HG02938 (cell line): Measurements from ENCODE around the gene YWHAE.
"Not testable (repeated sequence)": the region's sequence is repeated elsewhere in the genome, so short reads cannot be mapped to it uniquely, and the experiment has no call there.

Source experiments
- ATAC-seq: cut with Tn5 transposase; IDR thresholded peaks from one replicate; pipeline ENCODE4 v1.9.1; 2021; ENCODE audit warnings: mild to moderate bottlenecking, moderate library complexity; ENCODE audit not compliant: unreplicated experiment

The YWHAE gene

DNA sequence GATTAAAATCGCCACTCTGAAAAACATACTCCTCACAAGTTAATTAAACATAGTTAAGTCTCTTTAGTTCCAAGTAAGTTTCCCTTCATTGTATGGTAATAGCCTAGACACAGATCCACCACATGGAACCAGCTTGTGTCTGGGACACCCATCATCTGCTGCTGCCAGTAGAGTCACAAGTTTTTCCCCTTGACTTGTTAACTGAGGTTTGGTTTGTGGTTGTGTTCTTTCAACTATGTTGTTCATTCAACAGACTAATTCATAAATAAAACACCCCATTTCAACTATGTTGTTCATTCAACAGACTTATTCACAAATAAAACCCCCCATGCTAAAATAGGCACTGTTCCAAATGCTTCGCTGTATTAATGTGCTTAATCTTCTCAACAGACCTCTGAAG, 24.4 kb downstream of the YWHAE start:
- ATAC-seq, result no peak

DNA sequence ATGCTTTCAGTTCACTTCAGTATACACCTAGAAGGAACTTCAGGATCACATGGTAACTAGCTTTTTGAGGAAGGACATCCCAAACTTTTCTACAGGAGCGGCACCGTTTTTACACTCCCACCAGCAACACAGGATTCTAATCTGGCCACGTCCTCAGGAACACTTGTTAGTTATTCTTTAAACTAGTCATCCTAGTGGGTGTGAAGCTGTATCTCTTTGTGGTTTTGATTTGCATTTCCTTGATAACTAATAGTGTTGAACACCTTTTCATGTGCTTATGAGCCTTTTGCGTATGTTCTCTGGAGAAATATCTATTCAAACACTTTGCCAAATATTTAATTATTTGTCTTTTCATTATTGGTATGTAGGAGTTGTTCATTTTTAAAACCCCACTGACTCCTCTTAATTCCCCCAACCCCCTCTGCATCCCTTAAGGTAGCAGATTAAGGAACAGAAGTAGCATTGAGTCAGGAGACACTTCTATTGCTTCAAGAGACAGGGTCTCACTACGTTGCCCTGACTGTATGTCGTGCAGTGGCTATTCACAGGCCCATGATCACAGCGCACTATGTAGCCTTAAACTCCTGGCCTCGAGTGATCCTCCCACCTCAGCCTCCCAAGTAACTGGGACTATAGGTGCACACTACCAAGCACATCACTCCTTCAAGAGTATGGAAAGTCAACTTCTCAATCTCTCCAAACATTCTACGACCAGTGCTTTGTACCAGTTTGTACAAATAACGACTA, 25.4 kb downstream of the YWHAE start:
- ATAC-seq, result no peak

DNA sequence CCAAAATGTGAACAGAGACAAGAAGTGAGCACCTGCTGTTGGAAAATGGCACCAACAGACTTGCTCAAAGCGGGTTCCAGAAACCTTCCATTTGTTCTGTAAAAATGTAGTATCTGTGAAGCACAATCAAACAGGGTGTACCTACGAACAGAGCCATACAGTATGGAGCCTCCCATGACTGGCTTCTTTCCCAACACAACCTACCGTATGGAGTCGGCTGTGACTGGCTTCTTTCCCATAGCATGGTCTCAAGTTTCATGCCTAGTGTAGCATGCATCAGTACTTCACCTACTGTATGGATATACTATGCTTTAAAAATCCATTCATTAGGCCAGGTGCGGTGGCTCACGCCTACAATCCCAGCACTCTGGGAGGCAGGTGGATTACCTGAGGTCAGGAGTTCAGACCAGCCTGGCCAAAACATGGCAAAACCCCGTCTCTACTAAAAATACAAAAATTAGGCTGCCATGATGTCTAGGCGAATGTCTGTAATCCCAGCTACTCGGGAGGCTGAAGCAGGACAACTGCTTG, 26.2 kb downstream of the YWHAE start:
- ATAC-seq, result no peak

DNA sequence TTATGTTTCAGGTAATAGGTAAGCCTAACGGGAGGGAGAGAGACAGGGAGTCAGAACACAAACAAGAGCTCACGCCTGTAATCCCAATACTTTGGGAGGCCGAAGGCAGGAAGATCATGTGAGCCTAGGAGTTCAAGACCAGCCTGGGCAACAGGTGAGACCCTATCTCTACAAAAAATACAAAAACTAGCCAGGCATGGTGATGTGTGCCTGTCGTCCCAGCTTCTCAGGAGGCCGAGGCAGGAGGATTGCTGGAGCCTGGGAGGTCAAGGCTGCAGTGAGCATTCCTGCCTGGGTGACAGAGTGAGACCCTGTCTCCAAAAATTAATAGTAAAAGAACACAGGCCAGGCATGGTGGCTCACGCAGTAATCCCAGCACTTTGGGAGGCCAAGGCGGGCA, 27.4 kb downstream of the YWHAE start:
- ATAC-seq, result no peak

DNA sequence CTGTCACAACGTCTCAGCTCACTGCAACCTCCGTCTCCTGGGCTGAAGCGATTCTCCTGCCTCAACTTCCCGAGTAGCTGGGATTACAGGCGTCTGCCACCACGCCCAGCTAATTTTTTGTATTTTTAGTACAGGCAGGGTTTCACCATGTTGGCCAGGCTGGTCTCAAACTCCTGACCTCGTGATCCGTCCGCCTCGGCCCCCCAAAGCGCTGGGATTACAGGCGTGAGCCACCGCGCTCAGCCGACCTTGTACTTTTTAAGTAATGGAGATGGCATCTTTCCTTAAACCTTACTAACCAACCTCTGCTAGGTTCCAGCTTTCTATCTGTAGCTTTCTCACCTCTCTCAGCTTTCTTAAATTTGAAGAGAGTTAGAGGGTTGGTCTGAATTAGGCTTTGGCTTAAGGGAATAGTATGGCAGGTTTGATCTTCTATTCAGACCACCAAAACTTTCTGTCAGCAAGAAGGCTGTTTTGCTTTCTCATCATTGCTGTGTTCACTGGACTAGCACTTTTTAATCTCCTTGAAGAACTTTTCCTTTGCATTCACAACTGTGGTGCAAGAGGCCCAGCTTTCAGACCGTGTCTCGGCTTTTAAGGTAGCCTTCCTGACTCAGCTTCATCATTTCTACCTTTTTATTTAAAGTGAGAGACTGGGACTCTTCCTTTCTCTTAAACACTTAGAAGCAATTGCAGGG, 28.0 kb downstream of the YWHAE start:
- ATAC-seq, result no peak

DNA sequence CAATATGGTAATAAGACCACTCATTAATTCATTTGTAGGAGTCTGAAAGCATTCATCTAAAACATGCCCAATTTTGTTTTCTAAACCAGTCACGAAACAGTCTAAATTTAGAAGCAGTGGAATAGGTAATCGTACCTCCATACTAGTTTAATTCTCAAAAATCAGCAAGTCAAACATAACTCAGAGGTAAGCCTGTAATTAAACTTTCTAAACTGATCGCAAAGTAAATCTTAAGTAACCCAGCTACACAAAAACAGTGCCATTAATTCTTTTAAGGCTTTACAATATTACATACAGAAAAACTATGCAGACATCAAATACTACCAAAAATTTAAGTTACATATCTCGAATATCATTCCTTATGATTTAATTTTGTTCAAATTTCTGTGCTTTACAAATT, 31.4 kb downstream of the YWHAE start:
- no peak for ATAC-seq

DNA sequence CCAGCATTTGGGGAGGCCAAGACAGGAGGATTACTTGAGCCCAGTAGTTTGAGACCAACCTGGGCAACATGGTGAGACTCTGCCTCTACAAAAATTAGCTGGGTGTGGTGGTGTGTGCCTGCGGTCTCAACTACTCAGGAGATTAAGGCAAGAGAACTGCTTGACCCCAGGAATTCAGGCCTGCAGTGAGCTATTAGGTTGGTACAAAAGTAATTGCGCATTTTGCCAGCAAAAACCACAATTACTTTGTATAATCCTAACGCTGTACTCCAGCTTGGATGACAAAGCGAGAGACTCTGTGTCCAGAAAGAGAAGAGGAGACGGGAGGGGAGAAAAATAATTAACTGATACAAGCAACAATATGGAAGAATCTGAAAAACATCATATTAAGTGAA, 32.7 kb downstream of the YWHAE start:
- no peak for ATAC-seq

DNA sequence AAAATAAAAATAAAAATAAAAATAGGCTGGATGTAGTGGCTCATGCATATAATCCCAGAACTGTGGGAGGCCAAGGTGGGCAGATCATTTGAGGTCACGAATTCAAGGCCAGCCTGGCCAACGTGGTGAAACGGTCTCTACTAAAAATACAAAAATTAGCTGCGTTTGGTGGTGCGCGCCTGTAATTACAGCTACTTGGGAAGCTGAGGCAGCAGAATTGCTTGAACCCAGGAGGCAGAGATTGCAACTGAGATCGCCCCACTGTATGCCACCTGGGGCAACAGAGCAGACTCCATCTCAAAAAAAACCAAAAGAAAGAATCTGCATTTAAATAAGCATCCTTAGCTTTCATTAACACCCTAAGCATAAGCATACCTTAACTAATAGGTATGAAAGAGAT, 33.8 kb downstream of the YWHAE start:
- ATAC-seq, result no peak

DNA sequence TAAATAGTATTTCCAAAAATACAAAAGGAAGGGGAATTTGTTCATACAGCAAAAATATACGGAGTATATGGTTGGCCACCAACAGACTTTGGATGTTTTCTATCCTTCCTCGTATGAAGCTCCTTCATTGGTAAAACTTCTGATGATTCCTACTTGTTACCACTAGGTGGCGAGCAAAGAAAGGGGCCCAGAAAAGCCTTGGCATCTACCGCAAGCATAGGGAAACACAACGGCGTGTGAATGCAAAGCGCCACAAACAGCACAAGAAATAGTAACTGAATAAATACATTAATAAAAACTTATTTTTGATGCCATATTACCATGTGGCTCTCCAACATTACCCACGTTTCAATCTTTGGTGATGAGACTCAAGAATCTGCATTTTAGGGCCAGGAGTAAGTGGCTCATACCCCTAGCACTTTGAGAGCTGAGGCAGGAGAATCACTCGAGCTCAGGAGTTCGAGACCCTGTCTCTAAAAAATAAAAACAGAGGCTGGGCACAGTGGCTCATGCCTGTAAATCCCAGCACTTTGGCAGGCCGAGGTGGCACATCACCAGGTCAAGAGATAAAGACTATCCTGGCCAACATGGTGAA, 34.5 kb downstream of the YWHAE start:
- ATAC-seq, result no peak

DNA sequence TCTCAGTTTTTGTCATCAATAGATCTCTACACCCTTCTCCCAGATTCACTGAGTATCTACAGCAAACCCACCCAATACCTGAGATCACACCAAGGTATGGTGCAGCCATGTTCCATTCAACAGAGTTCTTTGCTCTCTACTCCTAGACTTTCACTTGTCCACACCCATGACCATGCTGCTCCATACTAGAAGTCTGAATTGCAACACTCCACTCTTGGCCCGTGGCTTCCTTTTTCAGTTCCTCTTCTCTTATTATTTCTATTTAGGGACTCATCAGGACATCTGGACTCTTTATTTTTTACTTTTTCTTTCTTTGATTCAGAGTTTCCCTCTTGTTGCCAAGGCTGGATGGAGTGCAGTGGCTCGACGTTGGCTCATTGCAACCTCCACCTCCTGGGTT, 37.1 kb downstream of the YWHAE start:
- no peak for ATAC-seq

DNA sequence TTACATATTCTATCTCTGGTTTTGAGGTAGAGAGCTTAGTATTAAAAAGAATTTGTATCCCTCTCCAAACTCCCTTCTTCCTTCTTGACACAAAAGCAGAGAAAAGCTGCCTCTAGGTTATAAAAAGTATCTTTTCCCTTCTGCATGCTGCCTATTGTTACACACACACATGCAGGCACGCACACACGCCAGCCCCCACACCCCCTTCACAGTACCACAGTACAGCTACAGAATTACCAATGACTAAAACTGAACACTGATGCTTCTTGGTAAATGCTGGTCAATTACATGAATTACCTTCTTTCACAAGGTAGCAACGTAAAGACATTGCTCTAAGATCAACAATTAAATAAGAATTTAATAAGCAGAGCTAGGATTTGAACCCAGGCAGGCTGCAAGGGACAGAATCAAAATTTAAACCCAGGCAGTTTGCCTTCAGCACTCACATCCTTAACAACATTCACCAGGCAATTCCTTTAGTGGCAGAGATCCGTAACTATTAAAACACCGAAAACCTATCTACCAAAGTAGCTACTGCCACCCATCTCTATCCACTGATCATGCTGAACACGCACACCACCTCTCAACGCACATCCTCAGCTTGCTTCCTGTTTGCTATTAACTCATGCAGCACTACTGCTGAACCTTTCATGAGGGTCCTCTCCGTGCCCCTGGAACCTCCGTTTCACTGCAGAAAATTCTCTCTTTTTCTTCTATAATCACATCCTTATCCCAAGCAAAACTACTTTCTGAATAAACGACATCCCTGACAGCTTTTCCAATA, 37.8 kb downstream of the YWHAE start:
- ATAC-seq, result no peak

DNA sequence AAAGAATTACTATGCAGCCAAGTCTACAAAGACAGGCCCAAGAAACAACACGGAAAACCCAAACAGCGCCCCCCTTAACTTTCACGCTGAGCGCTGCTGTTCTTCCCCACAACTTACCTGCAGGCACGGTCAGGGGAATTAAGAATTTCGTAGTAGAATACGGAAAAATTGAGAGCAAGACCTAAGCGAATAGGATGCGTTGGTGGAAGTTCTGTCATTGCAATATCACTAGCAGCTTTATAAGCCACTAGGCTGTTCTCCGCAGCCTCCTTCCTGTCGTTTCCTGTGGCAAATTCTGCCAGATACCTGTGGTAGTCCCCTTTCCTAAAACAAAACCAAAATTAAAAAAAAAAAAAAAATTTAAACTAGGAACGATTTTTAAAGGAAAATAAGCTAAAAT, 39.0 kb downstream of the YWHAE start:
- ATAC-seq, result no peak

DNA sequence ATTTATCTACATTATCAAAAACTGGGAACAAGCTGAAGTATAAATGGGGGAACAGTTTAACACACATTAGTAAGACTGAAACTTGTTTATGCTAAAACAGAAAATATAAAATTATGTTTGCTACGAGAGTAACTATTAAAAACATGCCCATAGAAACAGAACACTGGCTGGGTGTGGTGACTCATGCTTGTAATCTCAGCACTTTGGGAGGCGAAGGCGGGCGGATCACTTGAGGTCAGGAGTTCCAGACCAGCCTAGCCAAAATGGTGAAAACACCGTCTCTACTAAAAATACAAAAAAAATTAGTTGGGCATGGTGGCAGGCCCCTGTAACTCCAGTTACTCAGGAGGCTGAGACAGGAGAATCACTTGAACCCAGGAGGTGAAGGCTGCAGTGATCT, 39.7 kb downstream of the YWHAE start:
- not testable (repeated sequence) for ATAC-seq

DNA sequence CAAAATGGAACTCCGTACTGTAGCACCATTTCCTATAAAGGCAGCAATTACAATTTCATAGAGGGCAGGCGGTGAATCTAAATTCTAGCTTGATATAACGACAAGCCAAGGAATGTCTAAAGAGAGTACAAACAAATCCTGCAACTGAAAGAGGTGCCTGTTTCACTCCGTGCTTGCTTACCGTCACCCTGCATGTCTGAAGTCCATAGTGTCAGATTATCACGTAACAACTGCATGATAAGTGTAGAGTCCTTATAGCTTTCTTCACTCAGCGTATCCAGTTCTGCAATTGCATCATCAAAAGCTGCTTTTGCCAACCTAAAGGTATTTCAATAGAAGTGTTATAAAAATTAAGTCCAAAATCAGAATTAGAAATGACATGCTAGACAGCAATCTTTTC, 46.0 kb downstream of the YWHAE start:
- ATAC-seq, result no peak

DNA sequence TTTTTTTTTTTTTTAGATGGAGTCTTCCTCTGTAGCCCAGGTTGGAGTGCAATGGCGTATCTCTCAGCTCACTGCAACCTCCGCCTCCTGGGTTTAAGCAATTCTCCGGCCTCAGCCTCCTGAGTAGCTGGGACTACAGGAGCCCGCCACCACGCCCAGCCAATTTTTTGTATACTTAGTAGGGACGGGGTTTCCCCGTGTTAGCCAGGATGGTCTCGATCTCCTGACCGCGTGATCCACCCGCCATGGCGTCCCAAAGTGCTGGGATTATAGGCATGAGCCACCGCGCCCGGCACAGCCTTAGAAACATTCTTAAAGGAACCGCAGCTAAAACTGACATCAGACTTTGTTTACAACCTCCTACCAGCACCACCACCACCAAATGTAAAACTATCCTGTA, 47.5 kb downstream of the YWHAE start:
- not testable (repeated sequence) for ATAC-seq

DNA sequence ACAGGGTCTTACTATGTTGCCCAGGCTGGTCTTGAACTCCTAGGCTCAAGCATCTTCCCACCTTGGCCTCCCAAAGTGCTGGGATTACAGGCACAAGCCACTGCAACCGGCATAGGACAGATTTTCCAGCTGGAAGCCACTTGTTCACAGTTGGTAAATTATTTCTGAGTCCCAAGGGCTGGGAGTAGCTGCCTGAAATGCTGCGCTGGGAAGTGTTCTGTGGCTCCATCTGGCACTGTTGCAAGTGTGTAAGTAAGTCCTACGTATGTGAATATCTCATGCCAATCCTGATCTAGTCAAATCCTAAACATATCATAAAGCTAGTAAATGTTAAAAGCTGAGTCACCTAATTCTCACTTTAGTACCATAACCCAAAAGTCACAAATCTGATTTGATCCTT, 48.1 kb downstream of the YWHAE start:
- no peak for ATAC-seq

DNA sequence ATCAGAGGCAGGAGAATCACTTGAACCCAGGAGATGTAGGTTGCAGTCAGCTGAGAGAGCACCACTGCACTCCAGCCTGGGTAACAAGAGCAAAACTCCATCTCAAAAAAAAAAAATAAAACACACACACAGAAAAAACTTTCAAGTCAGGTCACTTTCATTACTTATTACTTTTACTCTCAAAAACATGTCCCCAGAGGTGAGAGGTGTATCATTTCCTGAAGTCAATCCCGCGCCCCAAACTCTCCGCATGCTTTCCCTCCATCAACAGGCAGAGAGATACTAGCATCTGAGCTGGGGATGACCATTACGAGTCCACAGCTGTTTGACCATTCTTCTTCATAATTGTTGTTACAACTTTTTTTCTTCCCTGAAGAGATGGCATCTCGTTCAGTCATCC, 48.7 kb downstream of the YWHAE start:
- ATAC-seq, result no peak

DNA sequence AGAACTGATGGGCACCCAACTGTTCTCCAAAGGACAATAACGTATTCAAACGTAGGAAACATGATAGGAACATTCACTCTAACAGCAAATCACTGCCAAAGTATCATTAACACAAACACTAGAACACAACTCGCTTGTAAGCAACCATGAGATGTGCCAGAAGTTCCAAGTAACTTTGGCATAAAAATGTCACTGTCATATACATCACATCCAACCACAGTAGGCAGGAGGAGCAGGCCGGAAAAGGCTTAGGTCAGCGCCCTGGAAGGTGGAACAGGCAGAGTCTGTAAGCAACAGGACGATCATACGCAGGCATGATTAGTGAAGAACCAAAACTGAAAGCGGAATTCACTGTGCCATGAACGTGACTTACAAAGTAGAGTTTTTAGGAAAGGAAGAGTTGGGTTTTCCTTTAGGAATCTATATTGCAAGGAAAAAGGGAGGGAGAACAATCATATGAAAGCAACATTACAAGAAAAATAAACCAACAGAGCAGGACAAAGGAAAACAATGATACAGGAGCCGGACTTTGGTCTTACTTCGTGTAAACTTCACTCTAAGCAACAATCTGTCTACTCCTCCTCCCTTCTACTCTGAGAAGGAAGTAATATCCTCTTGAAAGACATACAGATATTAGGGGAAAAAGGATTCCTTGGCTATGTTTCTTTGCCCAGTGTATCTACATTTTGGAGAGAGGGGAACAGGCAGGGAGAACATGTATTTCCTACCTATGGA, 52.3 kb downstream of the YWHAE start:
- no peak for ATAC-seq

DNA sequence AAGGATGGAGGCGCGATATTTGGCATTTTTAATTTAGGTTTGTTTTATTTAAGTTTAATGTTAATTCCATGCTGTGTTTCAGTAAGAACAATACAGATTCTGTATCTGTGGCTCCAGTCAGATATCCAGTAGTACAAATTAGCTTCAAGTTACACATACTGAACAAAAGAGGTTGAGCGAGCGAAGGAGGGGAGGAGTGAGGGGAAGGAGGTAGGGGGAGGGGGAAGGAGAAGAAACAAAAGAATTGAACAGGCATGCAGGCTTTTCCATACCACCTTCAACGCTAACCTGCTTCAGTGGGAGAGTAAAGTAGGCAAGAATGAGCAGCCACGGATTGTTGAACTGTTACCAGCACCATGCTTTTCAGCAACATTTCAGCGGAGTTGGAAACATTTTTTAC, 55.5 kb downstream of the YWHAE start:
- no peak for ATAC-seq

DNA sequence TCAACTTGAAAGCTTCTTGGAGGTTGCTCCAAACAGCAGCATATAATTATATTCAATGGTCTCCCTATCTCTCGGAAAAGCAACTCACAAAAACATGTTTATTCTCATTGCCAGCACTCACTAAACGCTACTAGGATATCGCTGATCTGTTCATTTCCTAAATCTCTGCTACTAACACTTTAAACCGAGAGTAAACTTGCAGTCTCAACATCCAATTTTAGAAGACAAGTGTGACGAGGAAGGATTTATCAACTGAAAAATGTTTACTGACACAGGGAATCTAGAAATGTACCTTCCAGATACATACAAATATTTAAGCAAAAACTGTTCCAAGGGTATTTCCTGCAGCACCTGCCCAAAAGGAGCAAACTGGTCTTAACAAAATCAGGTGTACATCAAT, 56.5 kb downstream of the YWHAE start:
- no peak for ATAC-seq

DNA sequence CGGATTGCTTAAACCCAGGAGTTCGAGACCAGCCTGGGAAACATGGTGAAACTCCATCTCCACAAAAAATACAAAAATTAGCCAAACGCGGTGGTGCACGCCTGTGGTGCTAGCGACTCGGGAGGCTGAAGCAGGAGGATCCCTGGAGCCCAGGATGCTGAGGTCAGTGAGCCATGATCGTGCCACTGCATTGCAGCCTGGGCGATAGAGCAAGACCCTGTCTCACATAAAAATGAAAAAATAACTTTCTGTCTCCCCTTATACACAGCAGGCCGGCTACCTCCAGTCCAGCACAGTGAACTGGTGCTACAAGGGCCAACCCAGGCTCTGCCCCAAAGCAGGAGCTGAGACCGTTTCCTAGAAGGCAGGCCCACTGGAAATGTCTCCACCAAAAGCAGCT, 59.7 kb downstream of the YWHAE start:
- ATAC-seq, result no peak
